HUES6 (cell line): Measurements from ENCODE around the gene MRPL37.

ENCODE experiments used
- H3K27ac ChIP-seq: 2 replicates; pipeline ENCODE4 v1.7.0; 2013; ENCODE audit warnings: low read depth, mild to moderate bottlenecking, low read length, inconsistent platforms
- H3K27me3 ChIP-seq: 2 replicates; pipeline ENCODE4 v1.6.1; 2013; ENCODE audit warnings: low read length; ENCODE audit not compliant: control insufficient read depth, insufficient read depth
- H3K36me3 ChIP-seq: 2 replicates; pipeline ENCODE4 v1.6.1; 2013; ENCODE audit warnings: low read length; ENCODE audit not compliant: control insufficient read depth, insufficient read depth
- H3K4me1 ChIP-seq: 2 replicates; pipeline ENCODE4 v1.6.1; 2013; ENCODE audit warnings: low read length; ENCODE audit not compliant: control insufficient read depth, insufficient read depth
- H3K4me3 ChIP-seq: 2 replicates; pipeline ENCODE4 v1.5.1; 2013; ENCODE audit warnings: low read depth, low read length
- H3K9ac ChIP-seq: one replicate; pipeline ENCODE4 v1.6.1; 2013; ENCODE audit warnings: mild to moderate bottlenecking, low read length
- H3K9me3 ChIP-seq: 2 replicates; pipeline ENCODE4 v1.6.1; 2013; ENCODE audit warnings: low read depth, low read length; ENCODE audit not compliant: control insufficient read depth, insufficient read depth

The MRPL37 gene

GRCh38 chr1:54266195-54266594, 66.2 kb downstream of the MRPL37 start:
- Histone ChIP-seq H3K36me3 (peaks cover 11% of the 10 kb centered on the region), H3K9ac (no peak overlapping the region), H3K4me3 (no peak overlapping the region), H3K9me3 (no peaks in the 10 kb centered on the region), H3K27me3 (no peaks in the 10 kb centered on the region), H3K27ac (no peak overlapping the region), H3K4me1 (peaks cover 11% of the 10 kb centered on the region; the same call in 1 of the 2 replicates)

GRCh38 chr1:54266908-54267307, 66.9 kb downstream of the MRPL37 start:
- peaks cover 11% of the 10 kb centered on the region for H3K36me3 ChIP-seq
- H3K27ac ChIP-seq, result no peak overlapping the region

More at GRCh38 chr1:54266908-54267307, 66.9 kb downstream of the MRPL37 start:
- Histone ChIP-seq H3K4me1 (peaks cover 11% of the 10 kb centered on the region; the same call in 1 of the 2 replicates), H3K9me3 (no peaks in the 10 kb centered on the region), H3K27me3 (no peaks in the 10 kb centered on the region), H3K4me3 (no peak overlapping the region), H3K9ac (no peak overlapping the region)
